ENCODE measurements around the gene TTC33. TPM values are rescaled to one million over a fixed set of nuclear protein-coding genes. Genes with fewer than 3 reads are reported as not detected.
"Not testable (repeated sequence)": the region's sequence is repeated elsewhere in the genome, so short reads cannot be mapped to it uniquely, and the experiment has no call there.

Gene TTC33
- total RNA-seq, 2 donors from 2014 or later = 13.5 to 19.3 TPM

DNA sequence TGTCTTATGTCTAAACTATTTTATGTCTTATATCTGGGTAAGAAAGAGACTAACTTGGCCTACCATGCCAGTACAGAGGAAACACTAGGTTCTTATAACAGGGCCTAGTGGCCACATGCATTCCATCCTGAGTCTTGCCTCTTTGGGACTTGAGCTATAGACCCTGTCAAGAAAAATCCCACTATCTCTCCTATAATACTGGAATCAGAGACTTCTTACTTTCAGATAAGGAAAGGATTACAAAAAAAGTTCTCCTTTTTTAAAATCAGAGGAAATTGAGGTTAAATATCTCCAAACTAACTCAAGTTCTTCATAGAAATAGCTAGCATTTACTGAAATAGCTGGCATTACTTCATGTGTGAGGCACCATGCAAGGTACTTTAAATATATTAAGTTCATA is 41.8 kb downstream of the TTC33 start:
- Mint-ChIP-seq H3K27ac (no peak overlapping the region), H3K36me3 (ENCODE audit: low read depth) (peaks cover 27% of the 10 kb centered on the region), H3K4me1 (no peaks in the 10 kb centered on the region), H3K9me3 (peaks cover 12% of the 10 kb centered on the region), H3K4me3 (no peak overlapping the region), H3K27me3 (ENCODE audit: insufficient read depth) (no peaks in the 10 kb centered on the region)
- H3K4me1 ChIP-seq (ENCODE audit: control insufficient read depth, insufficient read depth, low read length) = no peaks in the 10 kb centered on the region
- no peak for DNase-seq
- TF ChIP-seq, protein P1, sequence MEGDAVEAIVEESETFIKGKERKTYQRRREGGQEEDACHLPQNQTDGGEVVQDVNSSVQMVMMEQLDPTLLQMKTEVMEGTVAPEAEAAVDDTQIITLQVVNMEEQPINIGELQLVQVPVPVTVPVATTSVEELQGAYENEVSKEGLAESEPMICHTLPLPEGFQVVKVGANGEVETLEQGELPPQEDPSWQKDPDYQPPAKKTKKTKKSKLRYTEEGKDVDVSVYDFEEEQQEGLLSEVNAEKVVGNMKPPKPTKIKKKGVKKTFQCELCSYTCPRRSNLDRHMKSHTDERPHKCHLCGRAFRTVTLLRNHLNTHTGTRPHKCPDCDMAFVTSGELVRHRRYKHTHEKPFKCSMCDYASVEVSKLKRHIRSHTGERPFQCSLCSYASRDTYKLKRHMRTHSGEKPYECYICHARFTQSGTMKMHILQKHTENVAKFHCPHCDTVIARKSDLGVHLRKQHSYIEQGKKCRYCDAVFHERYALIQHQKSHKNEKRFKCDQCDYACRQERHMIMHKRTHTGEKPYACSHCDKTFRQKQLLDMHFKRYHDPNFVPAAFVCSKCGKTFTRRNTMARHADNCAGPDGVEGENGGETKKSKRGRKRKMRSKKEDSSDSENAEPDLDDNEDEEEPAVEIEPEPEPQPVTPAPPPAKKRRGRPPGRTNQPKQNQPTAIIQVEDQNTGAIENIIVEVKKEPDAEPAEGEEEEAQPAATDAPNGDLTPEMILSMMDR (conservative IDR thresholded peaks at IDR 0.05) = no peak
- peaks cover 11% of the 10 kb centered on the region for H3K36me3 ChIP-seq (ENCODE audit: control insufficient read depth, insufficient read depth, low read length)
- H3K4me3 ChIP-seq (ENCODE audit: low read length) = no peak overlapping the region
- H3K9ac ChIP-seq (ENCODE audit: extremely low read depth, low read length, poor library complexity, severe bottlenecking) = no peak overlapping the region
- no peaks in the 10 kb centered on the region for H3K27me3 ChIP-seq (ENCODE audit: control insufficient read depth, insufficient read depth, low read length, poor library complexity, severe bottlenecking)
- H3K27ac ChIP-seq (ENCODE audit: low read depth, low read length) = no peak overlapping the region
- H3K9me3 ChIP-seq (ENCODE audit: control insufficient read depth, low read length) = peaks cover 9% of the 10 kb centered on the region

DNA sequence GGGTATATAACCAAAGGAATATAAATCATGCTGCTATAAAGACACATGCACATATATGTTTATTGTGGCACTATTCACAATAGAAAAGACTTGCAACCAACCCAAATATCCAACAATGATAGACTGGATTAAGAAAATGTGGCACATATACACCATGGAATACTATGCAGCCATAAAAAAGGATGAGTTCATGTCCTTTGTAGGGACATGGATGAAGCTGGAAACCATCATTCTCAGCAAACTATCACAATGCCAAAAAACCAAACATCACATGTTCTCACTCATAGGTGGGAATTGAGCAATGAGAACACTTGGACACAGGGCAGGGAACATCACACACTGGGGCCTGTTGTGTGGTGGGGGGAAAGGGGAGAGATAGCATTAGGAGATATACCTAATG is 45.2 kb downstream of the TTC33 start:
- H3K9me3 ChIP-seq (ENCODE audit: control insufficient read depth, low read length); H3K36me3 ChIP-seq (ENCODE audit: control insufficient read depth, insufficient read depth, low read length); H3K27me3 Mint-ChIP-seq (ENCODE audit: insufficient read depth); H3K4me3 ChIP-seq (ENCODE audit: low read length); H3K27ac ChIP-seq (ENCODE audit: low read depth, low read length); H3K27me3 ChIP-seq (ENCODE audit: control insufficient read depth, insufficient read depth, low read length, poor library complexity, severe bottlenecking); H3K9ac ChIP-seq (ENCODE audit: extremely low read depth, low read length, poor library complexity, severe bottlenecking); H3K4me1 Mint-ChIP-seq; H3K27ac Mint-ChIP-seq; H3K4me1 ChIP-seq (ENCODE audit: control insufficient read depth, insufficient read depth, low read length); DNase-seq; H3K4me3 Mint-ChIP-seq: not testable (repeated sequence)
- Mint-ChIP-seq H3K36me3 (ENCODE audit: low read depth) (peaks cover 14% of the 10 kb centered on the region), H3K9me3 (peaks cover 12% of the 10 kb centered on the region)

DNA sequence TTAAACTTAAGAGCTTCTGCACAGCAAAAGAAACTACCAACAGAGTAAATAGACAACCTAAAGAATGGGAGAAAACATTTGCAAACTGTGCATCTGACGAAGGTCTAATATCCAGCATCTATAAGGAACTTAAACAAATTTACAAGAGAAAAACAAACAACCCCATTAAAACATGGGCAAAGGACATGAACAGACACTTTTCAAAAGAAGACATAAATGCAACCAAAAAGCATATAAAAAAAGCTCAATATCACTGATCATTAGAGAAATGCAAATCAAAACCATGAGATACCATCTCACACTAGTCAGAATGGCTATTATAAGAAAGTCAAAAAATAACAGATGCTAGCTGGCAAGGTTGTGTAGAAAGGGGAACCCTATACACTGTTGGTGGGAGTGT is 50.3 kb downstream of the TTC33 start:
- not testable (repeated sequence) for DNase-seq; H3K4me1 Mint-ChIP-seq; H3K4me1 ChIP-seq (ENCODE audit: control insufficient read depth, insufficient read depth, low read length); H3K27ac ChIP-seq (ENCODE audit: low read depth, low read length); H3K9ac ChIP-seq (ENCODE audit: extremely low read depth, low read length, poor library complexity, severe bottlenecking); H3K27me3 Mint-ChIP-seq (ENCODE audit: insufficient read depth); H3K36me3 ChIP-seq (ENCODE audit: control insufficient read depth, insufficient read depth, low read length); H3K9me3 ChIP-seq (ENCODE audit: control insufficient read depth, low read length); H3K4me3 Mint-ChIP-seq; H3K4me3 ChIP-seq (ENCODE audit: low read length); H3K27me3 ChIP-seq (ENCODE audit: control insufficient read depth, insufficient read depth, low read length, poor library complexity, severe bottlenecking); H3K27ac Mint-ChIP-seq
- H3K36me3 Mint-ChIP-seq (ENCODE audit: low read depth) = peaks cover 14% of the 10 kb centered on the region
- peaks cover 22% of the 10 kb centered on the region for H3K9me3 Mint-ChIP-seq
- WGBS, 2 experiments (ENCODE audit: insufficient coverage in 1 of 2, insufficient read length in 1 of 2) = 94% methylated on average over 1 of the region's 1 CpG; no CpG with 5 or more reads in 1 of the 2 experiments

DNA sequence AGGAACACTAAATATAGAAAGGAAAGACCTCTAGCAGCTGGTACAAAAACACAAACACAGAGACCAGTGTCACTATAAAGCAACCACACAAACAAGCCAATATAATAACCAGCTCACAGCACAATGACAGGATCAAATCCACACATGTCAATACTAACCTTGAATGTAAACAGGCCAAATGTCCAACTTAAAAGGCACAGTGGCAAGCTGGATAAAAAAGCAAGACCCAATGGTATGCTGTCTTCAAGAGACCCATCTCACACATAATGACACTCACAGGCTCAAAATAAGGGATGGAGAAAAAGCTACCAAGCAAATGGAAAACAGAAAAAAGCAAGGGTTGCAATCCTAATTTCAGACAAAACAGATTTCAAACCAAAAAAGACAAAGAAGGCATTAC is 53.7 kb downstream of the TTC33 start:
- H3K9me3 Mint-ChIP-seq = peaks cover 16% of the 10 kb centered on the region
- H3K4me1 ChIP-seq (ENCODE audit: control insufficient read depth, insufficient read depth, low read length); H3K9ac ChIP-seq (ENCODE audit: extremely low read depth, low read length, poor library complexity, severe bottlenecking); DNase-seq; H3K4me3 ChIP-seq (ENCODE audit: low read length); H3K27me3 ChIP-seq (ENCODE audit: control insufficient read depth, insufficient read depth, low read length, poor library complexity, severe bottlenecking); H3K4me1 Mint-ChIP-seq; H3K27ac Mint-ChIP-seq; H3K36me3 ChIP-seq (ENCODE audit: control insufficient read depth, insufficient read depth, low read length); H3K27me3 Mint-ChIP-seq (ENCODE audit: insufficient read depth); H3K36me3 Mint-ChIP-seq (ENCODE audit: low read depth); H3K27ac ChIP-seq (ENCODE audit: low read depth, low read length); H3K9me3 ChIP-seq (ENCODE audit: control insufficient read depth, low read length); H3K4me3 Mint-ChIP-seq: not testable (repeated sequence)

Measured in endodermal cell (in vitro differentiated cells).